ENCODE data around the gene BCAS3.

Gene BCAS3

GRCh38 chr17:61400717-61401388 is 723.2 kb downstream of the BCAS3 start:
- H3K9ac ChIP-seq: no peak overlapping the region
- peak overlapping the region; percentile 23 for H3K4me3 ChIP-seq (ENCODE audit: low read depth, low read length)
- no peaks in the 10 kb centered on the region for H3K79me2 ChIP-seq
- H3K9me3 ChIP-seq (ENCODE audit: control insufficient read depth, low read length): no peaks in the 10 kb centered on the region
- TF ChIP-seq, protein P1, sequence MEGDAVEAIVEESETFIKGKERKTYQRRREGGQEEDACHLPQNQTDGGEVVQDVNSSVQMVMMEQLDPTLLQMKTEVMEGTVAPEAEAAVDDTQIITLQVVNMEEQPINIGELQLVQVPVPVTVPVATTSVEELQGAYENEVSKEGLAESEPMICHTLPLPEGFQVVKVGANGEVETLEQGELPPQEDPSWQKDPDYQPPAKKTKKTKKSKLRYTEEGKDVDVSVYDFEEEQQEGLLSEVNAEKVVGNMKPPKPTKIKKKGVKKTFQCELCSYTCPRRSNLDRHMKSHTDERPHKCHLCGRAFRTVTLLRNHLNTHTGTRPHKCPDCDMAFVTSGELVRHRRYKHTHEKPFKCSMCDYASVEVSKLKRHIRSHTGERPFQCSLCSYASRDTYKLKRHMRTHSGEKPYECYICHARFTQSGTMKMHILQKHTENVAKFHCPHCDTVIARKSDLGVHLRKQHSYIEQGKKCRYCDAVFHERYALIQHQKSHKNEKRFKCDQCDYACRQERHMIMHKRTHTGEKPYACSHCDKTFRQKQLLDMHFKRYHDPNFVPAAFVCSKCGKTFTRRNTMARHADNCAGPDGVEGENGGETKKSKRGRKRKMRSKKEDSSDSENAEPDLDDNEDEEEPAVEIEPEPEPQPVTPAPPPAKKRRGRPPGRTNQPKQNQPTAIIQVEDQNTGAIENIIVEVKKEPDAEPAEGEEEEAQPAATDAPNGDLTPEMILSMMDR (IDR thresholded peaks at IDR 0.05): no peak
- peaks cover 5% of the 10 kb centered on the region for H3K4me1 ChIP-seq
- H3K27ac ChIP-seq: peak overlapping the region; percentile 36
- H3K36me3 ChIP-seq (ENCODE audit: control insufficient read depth, insufficient read depth, low read length): no peaks in the 10 kb centered on the region
- H3K4me2 ChIP-seq (ENCODE audit: low read length): peak overlapping the region; percentile 47
- peaks cover 35% of the 10 kb centered on the region for H3K27me3 ChIP-seq (ENCODE audit: control insufficient read depth, insufficient read depth, low read length)
- H2AFZ ChIP-seq: no peak overlapping the region

GRCh38 chr17:61401389-61402072 is 723.9 kb downstream of the BCAS3 start:
- peak overlapping the region; percentile 36 for H3K27ac ChIP-seq
- no peaks in the 10 kb centered on the region for H3K79me2 ChIP-seq
- TF ChIP-seq, protein P1 (IDR thresholded peaks at IDR 0.05): no peak
- peak overlapping the region; percentile 2 for H3K4me2 ChIP-seq (ENCODE audit: low read length)
- H3K9ac ChIP-seq: no peak overlapping the region
- H2AFZ ChIP-seq: no peak overlapping the region
- peaks cover 35% of the 10 kb centered on the region for H3K27me3 ChIP-seq (ENCODE audit: control insufficient read depth, insufficient read depth, low read length)
- H3K4me3 ChIP-seq (ENCODE audit: low read depth, low read length): peak overlapping the region; percentile 23
- no peaks in the 10 kb centered on the region for H3K9me3 ChIP-seq (ENCODE audit: control insufficient read depth, low read length)
- no peaks in the 10 kb centered on the region for H3K36me3 ChIP-seq (ENCODE audit: control insufficient read depth, insufficient read depth, low read length)
- H3K4me1 ChIP-seq: peaks cover 5% of the 10 kb centered on the region

- Histone ChIP-seq H3K9me3 (ENCODE audit: control insufficient read depth, low read length) (no peaks in the 10 kb centered on the region), H3K4me3 (ENCODE audit: low read depth, low read length) (no peak overlapping the region), H3K9ac (no peak overlapping the region), H3K27ac (no peak overlapping the region), H2AFZ (no peak overlapping the region), H3K4me2 (ENCODE audit: low read length) (no peak overlapping the region), H3K79me2 (no peaks in the 10 kb centered on the region), H3K4me1 (peaks cover 5% of the 10 kb centered on the region), H3K36me3 (ENCODE audit: control insufficient read depth, insufficient read depth, low read length) (no peaks in the 10 kb centered on the region), H3K27me3 (ENCODE audit: control insufficient read depth, insufficient read depth, low read length) (peaks cover 35% of the 10 kb centered on the region)
- TF ChIP-seq, protein P1 (IDR thresholded peaks at IDR 0.05): no peak
These were observed 724.5 kb downstream of the BCAS3 start for GRCh38 chr17:61402073-61402541.

GRCh38 chr17:61402978-61403800 is 725.5 kb downstream of the BCAS3 start:
- H3K4me1 ChIP-seq: peaks cover 3% of the 10 kb centered on the region

More at GRCh38 chr17:61402978-61403800, 725.5 kb downstream of the BCAS3 start:
- TF ChIP-seq, protein P1 (IDR thresholded peaks at IDR 0.05): no peak
- Histone ChIP-seq H3K27ac (no peak overlapping the region), H2AFZ (no peak overlapping the region), H3K9me3 (ENCODE audit: control insufficient read depth, low read length) (no peaks in the 10 kb centered on the region), H3K27me3 (ENCODE audit: control insufficient read depth, insufficient read depth, low read length) (peaks cover 31% of the 10 kb centered on the region), H3K36me3 (ENCODE audit: control insufficient read depth, insufficient read depth, low read length) (no peaks in the 10 kb centered on the region), H3K4me2 (ENCODE audit: low read length) (no peak overlapping the region), H3K4me3 (ENCODE audit: low read depth, low read length) (no peak overlapping the region), H3K79me2 (no peaks in the 10 kb centered on the region), H3K9ac (no peak overlapping the region)
